DOHH2 (cell line): ENCODE measurements around the gene DIP2B.

ENCODE experiments used
- H3F3A ChIP-seq: fragments of 200-600 bp; sonication (generic), shearing (Covaris generic); 2 replicates; pipeline ENCODE4 v1.6.0; 2016; ENCODE audit warnings: antibody characterized with exemption, mild to moderate bottlenecking; ENCODE audit not compliant: control insufficient read depth, insufficient read depth
- H3K27ac ChIP-seq: fragments of 200-600 bp; sonication (generic); 2 replicates; pipeline ENCODE4 v1.5.1; 2014; ENCODE audit warnings: low read depth, mild to moderate bottlenecking, low read length, moderate library complexity
- H3K27me3 ChIP-seq: fragments of 200-600 bp; sonication (generic); 2 replicates; pipeline ENCODE4 v1.6.1; 2014; ENCODE audit warnings: mild to moderate bottlenecking, low read length, mixed read lengths; ENCODE audit not compliant: control insufficient read depth
- H3K36me3 ChIP-seq: fragments of 200-600 bp; sonication (generic); 2 replicates; pipeline ENCODE4 v1.6.1; 2014; ENCODE audit warnings: mild to moderate bottlenecking, low read length, moderate library complexity, mixed read lengths; ENCODE audit not compliant: control insufficient read depth
- H3K4me1 ChIP-seq: fragments of 200-600 bp; sonication (generic); 2 replicates; pipeline ENCODE4 v1.6.1; 2014; ENCODE audit warnings: mild to moderate bottlenecking, low read length, mixed read lengths; ENCODE audit not compliant: control insufficient read depth
- H3K4me2 ChIP-seq: fragments of 200-600 bp; sonication (generic); 2 replicates; pipeline ENCODE4 v1.6.0; 2014; ENCODE audit warnings: mild to moderate bottlenecking, low read length, moderate library complexity
- H3K4me3 ChIP-seq: fragments of 200-600 bp; sonication (generic); 2 replicates; pipeline ENCODE4 v1.5.1; 2014; ENCODE audit warnings: mild to moderate bottlenecking, low read length, mixed read lengths
- H3K79me2 ChIP-seq: fragments of 200-600 bp; sonication (generic); 2 replicates; pipeline ENCODE4 v1.6.1; 2014; ENCODE audit warnings: mild to moderate bottlenecking, low read length, mixed read lengths; ENCODE audit not compliant: control insufficient read depth
- H3K9me2 ChIP-seq: fragments of 200-600 bp; sonication (generic); replicated peaks from 2 replicates; pipeline ENCODE4 v1.6.1; 2014; ENCODE audit warnings: mild to moderate bottlenecking, low read length, mixed read lengths; ENCODE audit not compliant: control insufficient read depth
- H3K9me3 ChIP-seq: fragments of 200-600 bp; sonication (generic); 2 replicates; pipeline ENCODE4 v1.6.1; 2014; ENCODE audit warnings: antibody characterized with exemption, low read length, mixed read lengths; ENCODE audit not compliant: control insufficient read depth, insufficient read depth
- H4K20me1 ChIP-seq: fragments of 200-600 bp; sonication (generic); 2 replicates; pipeline ENCODE4 v1.6.0; 2014; ENCODE audit warnings: low read depth, mild to moderate bottlenecking, antibody characterized with exemption, low read length, moderate library complexity; ENCODE audit not compliant: control insufficient read depth, insufficient read depth
- CTCF ChIP-seq: fragments of 200-600 bp; sonication (generic); IDR thresholded peaks from one replicate; pipeline ENCODE4 v1.5.1; 2014; ENCODE audit warnings: antibody characterized with exemption, mild to moderate bottlenecking, low read depth, low read length; ENCODE audit not compliant: poor library complexity, severe bottlenecking
- EZH2phosphoT487 ChIP-seq: fragments of 200-600 bp; sonication (generic); IDR thresholded peaks from 2 replicates; pipeline ENCODE4 v1.6.1; 2017; ENCODE audit warnings: borderline replicate concordance, mild to moderate bottlenecking, antibody characterized with exemption, low read length, moderate library complexity, mixed read lengths

DIP2B gene

GRCh38 chr12:50558970-50559369 lies 54.2 kb downstream of the DIP2B start:
- Histone ChIP-seq H3K9me2 (no peaks in the 10 kb centered on the region), H3F3A (no peaks in the 10 kb centered on the region), H3K27ac (no peak overlapping the region), H3K4me1 (peaks cover under 1% of the 10 kb centered on the region; the same call in 1 of the 2 replicates), H3K9me3 (no peaks in the 10 kb centered on the region), H4K20me1 (no peaks in the 10 kb centered on the region), H3K4me3 (no peak overlapping the region), H3K27me3 (no peaks in the 10 kb centered on the region), H3K79me2 (peaks cover 3% of the 10 kb centered on the region; the same call in 1 of the 2 replicates), H3K36me3 (no peaks in the 10 kb centered on the region), H3K4me2 (no peak overlapping the region)
- TF ChIP-seq CTCF (no peak), EZH2phosphoT487 (no peak)

GRCh38 chr12:50562520-50563433 lies 58.0 kb downstream of the DIP2B start:
- Histone ChIP-seq H3K9me2 (no peaks in the 10 kb centered on the region), H3K27ac (no peak overlapping the region), H3K4me1 (peaks cover 4% of the 10 kb centered on the region; the same call in 1 of the 2 replicates), H3K4me3 (no peak overlapping the region), H3K79me2 (peaks cover 10% of the 10 kb centered on the region), H3F3A (0 out of 2 replicates have a peak, but pooled peaks cover 4% of the 10 kb centered on the region), H3K27me3 (no peaks in the 10 kb centered on the region), H3K9me3 (no peaks in the 10 kb centered on the region), H3K36me3 (no peaks in the 10 kb centered on the region), H3K4me2 (no peak overlapping the region), H4K20me1 (no peaks in the 10 kb centered on the region)
- no peak for TF ChIP-seq EZH2phosphoT487
- TF ChIP-seq CTCF, result no peak

- Histone ChIP-seq H3K27me3 (no peaks in the 10 kb centered on the region), H3K9me3 (no peaks in the 10 kb centered on the region), H3K4me2 (no peak overlapping the region), H3K79me2 (peaks cover 16% of the 10 kb centered on the region), H3K4me1 (peaks cover 4% of the 10 kb centered on the region; the same call in 1 of the 2 replicates), H4K20me1 (no peaks in the 10 kb centered on the region), H3K27ac (no peak overlapping the region), H3K9me2 (no peaks in the 10 kb centered on the region), H3K36me3 (no peaks in the 10 kb centered on the region), H3F3A (0 out of 2 replicates have a peak, but pooled peaks cover 4% of the 10 kb centered on the region), H3K4me3 (no peak overlapping the region)
- TF ChIP-seq EZH2phosphoT487 (no peak), CTCF (no peak)
Measured at GRCh38 chr12:50563434-50563787, 58.6 kb downstream of the DIP2B start.
